Activated CD4-positive, alpha-beta T cell treated with anti-CD3 and anti-CD28 coated beads for 1 hour (primary cell): Measurements from ENCODE around the gene ATE1.
A peak's percentile ranks its signal among the peaks of the same experiment; 100 is the strongest.
"Not testable (repeated sequence)": the region's sequence is repeated elsewhere in the genome, so short reads cannot be mapped to it uniquely, and the experiment has no call there.

ENCODE experiments used
- DNase-seq: peaks from one replicate; pipeline ENCODE4 v3.0.0-alpha.2; 2020

The ATE1 gene

GRCh38 chr10:121927841-121928527 lies at the start of gene ATE1:
Gene ATE1 (minus strand): TSS chr10:121928031. CDS start chr10:121927949, 82 bp downstream.
- peak; percentile 69 for DNase-seq

GRCh38 chr10:121976607-121977006 lies 48.8 kb upstream of the ATE1 start:
- no peak for DNase-seq

GRCh38 chr10:121975295-121976086 lies 47.7 kb upstream of the ATE1 start:
- no peak for DNase-seq

GRCh38 chr10:121974535-121975294 lies 46.9 kb upstream of the ATE1 start, which contains the start of gene NSMCE4A:
Gene NSMCE4A (minus strand): TSS chr10:121975217. CDS start chr10:121975165, 52 bp downstream.
- peak; percentile 56 for DNase-seq

GRCh38 chr10:121974019-121974534 lies 46.2 kb upstream of the ATE1 start:
- DNase-seq, result no peak

GRCh38 chr10:121969086-121969485 lies 41.3 kb upstream of the ATE1 start:
- DNase-seq, result not testable (repeated sequence)

- DNase-seq, result no peak
These were observed 38.2 kb upstream of the ATE1 start for GRCh38 chr10:121965996-121966395.

- no peak for DNase-seq
These were observed 33.6 kb upstream of the ATE1 start for GRCh38 chr10:121961456-121961855.

- no peak for DNase-seq
These were observed 31.8 kb upstream of the ATE1 start for GRCh38 chr10:121959671-121960070.

GRCh38 chr10:121956111-121957061 lies 28.6 kb upstream of the ATE1 start:
- no peak for DNase-seq

GRCh38 chr10:121952226-121952625 lies 24.4 kb upstream of the ATE1 start:
- no peak for DNase-seq

GRCh38 chr10:121949451-121949850 lies 21.6 kb upstream of the ATE1 start:
- DNase-seq, result no peak

GRCh38 chr10:121949049-121949448 lies 21.2 kb upstream of the ATE1 start:
- DNase-seq, result no peak

GRCh38 chr10:121947343-121948330 lies 19.8 kb upstream of the ATE1 start:
- no peak for DNase-seq

GRCh38 chr10:121942749-121943416 lies 15.1 kb upstream of the ATE1 start:
- no peak for DNase-seq

- no peak for DNase-seq
These were observed 13.7 kb upstream of the ATE1 start for GRCh38 chr10:121941532-121941931.

- no peak for DNase-seq
These were observed 8.5 kb upstream of the ATE1 start for GRCh38 chr10:121936295-121936694.

- DNase-seq, result no peak
These were observed 7.9 kb upstream of the ATE1 start for GRCh38 chr10:121935702-121936101.

- not testable (repeated sequence) for DNase-seq
These were observed 2.6 kb upstream of the ATE1 start for GRCh38 chr10:121930268-121931085.
